Smooth muscle cell (in vitro differentiated cells): ENCODE data around the gene MX2. TPM values are rescaled to one million over a fixed set of nuclear protein-coding genes. Genes with fewer than 3 reads are reported as not detected.

Experiments
- DNase-seq: peaks from one replicate; lab custom pipeline; 2025; ENCODE audit not compliant: unreplicated experiment; lab: John Stamatoyannopoulos, UW
- H2AFZ ChIP-seq: fragments of 200-600 bp; sonication (generic); 2 replicates; pipeline ENCODE4 v1.6.0; 2016; ENCODE audit warnings: antibody characterized with exemption, low read depth, mild to moderate bottlenecking
- H3F3A ChIP-seq: fragments of 200-600 bp; sonication (generic); 2 replicates; pipeline ENCODE4 v1.6.0; 2017; ENCODE audit warnings: antibody characterized with exemption, low read depth
- H3K27ac ChIP-seq: fragments of 200-600 bp; sonication (generic); 2 replicates; pipeline ENCODE4 v1.5.1; 2016; ENCODE audit warnings: low read depth, mild to moderate bottlenecking
- H3K27me3 ChIP-seq: fragments of 200-600 bp; sonication (generic); 2 replicates; pipeline ENCODE4 v1.6.1; 2016; ENCODE audit warnings: low read depth, mild to moderate bottlenecking
- H3K36me3 ChIP-seq: fragments of 200-600 bp; sonication (generic); 2 replicates; pipeline ENCODE4 v1.5.1; 2016; ENCODE audit warnings: low read depth
- H3K4me1 ChIP-seq: fragments of 200-600 bp; sonication (generic); 2 replicates; pipeline ENCODE4 v1.5.1; 2016; ENCODE audit warnings: low read depth
- H3K4me2 ChIP-seq: fragments of 200-600 bp; sonication (generic); 2 replicates; pipeline ENCODE4 v1.6.0; 2016; ENCODE audit warnings: mild to moderate bottlenecking
- H3K4me3 ChIP-seq: fragments of 200-600 bp; sonication (generic); 2 replicates; pipeline ENCODE4 v1.5.1; 2016; ENCODE audit warnings: mild to moderate bottlenecking
- H3K79me2 ChIP-seq: fragments of 200-600 bp; sonication (generic); 2 replicates; pipeline ENCODE4 v1.6.0; 2016; ENCODE audit warnings: low read depth, mild to moderate bottlenecking
- H3K9ac ChIP-seq: fragments of 200-600 bp; sonication (generic); 2 replicates; pipeline ENCODE4 v1.6.0; 2016; ENCODE audit warnings: low read depth
- H3K9me3 ChIP-seq: fragments of 200-600 bp; sonication (generic); replicated peaks from 2 replicates; pipeline ENCODE4 v1.5.1; 2016; ENCODE audit warnings: low read depth
- H4K20me1 ChIP-seq: fragments of 200-600 bp; sonication (generic); 2 replicates; pipeline ENCODE4 v1.6.0; 2016; ENCODE audit warnings: low read depth
- CTCF ChIP-seq: fragments of 200-600 bp; sonication (generic); IDR thresholded peaks from 2 replicates; pipeline ENCODE4 v1.5.1; 2017; ENCODE audit warnings: borderline replicate concordance, mild to moderate bottlenecking, antibody characterized with exemption; ENCODE audit not compliant: insufficient read depth, poor library complexity, severe bottlenecking
- WGBS: methylation state at CpG from one replicate; pipeline ENCODE4 v1.1.7; 2016; ENCODE audit warnings: low lambda C conversion rate; 5-methylcytosine and 5-hydroxymethylcytosine counted together
- polyA plus RNA-seq: library from polyadenylated mRNA; unstranded; fragments of >200 nt; fragmentation: Nextera tagmentation; extraction: Ambion mirVana; gene quantifications from 2 replicates; pipeline ENCODE4 v1.2.1, GENCODE V29; 2016
- total RNA-seq: library from RNA; depleted of rRNA; stranded (reverse); fragments of >200 nt; gene quantifications from 2 replicates; pipeline ENCODE4 v1.2.3, GENCODE V29; 2014

MX2 gene
- total and polyA plus RNA-seq, 2 experiments from 2014 or later = 2.5 to 3.1 TPM

DNA sequence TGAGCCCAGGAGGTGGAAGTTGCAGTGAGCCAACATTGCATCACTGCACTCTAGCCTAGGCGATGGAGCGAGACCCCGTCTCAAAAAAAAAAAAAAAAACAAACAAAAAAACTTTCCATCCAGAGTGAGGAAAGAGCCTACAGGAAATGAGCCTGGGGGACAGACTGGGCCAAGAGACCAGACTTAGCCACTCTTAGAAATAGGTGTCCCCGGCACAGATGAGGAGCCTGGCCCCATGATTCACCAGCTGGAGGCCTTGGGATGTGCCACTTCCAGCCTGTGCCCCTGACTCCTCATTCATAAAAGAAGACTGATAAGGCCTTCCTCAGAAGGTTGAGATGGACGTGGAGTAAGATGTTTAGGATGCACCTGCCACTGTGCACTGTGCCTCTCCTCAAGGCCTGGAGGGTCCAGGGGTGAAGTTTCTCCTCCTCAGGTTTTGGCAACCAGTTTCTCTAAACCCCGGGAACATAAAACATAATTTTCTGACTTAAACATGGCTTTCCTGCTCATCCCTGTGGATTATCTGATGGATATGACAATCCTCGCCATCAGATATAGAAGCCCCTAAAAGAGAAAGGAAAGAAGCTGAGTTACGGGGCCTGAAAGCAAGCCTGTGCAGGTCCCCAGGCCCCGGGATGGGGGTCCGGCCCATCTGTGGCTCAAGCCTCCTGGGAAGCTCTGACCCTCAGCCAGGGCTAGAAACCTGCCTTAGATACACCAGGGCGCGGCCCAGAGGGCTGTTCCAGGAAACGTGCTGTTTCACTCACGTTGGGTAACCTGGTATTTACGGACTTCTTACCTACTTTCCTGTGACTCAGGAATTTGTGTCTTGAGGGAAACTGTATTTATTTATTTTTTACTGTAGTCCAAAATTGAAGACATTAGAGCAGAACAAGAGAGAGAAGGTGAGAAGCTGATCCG, 90.2 kb downstream of the MX2 start:
- Histone ChIP-seq H3K79me2 (no peaks in the 10 kb centered on the region), H2AFZ (no peak overlapping the region), H3K9me3 (no peaks in the 10 kb centered on the region), H3K4me3 (no peak overlapping the region), H3K36me3 (no peaks in the 10 kb centered on the region), H3K27me3 (no peaks in the 10 kb centered on the region), H3F3A (no peaks in the 10 kb centered on the region), H3K9ac (no peak overlapping the region), H3K27ac (no peak overlapping the region), H4K20me1 (no peaks in the 10 kb centered on the region), H3K4me1 (no peaks in the 10 kb centered on the region), H3K4me2 (no peak overlapping the region)
- no peak for DNase-seq
- 88% methylated on average over 16 of the region's 16 CpGs for WGBS
- TF ChIP-seq CTCF = no peak

DNA sequence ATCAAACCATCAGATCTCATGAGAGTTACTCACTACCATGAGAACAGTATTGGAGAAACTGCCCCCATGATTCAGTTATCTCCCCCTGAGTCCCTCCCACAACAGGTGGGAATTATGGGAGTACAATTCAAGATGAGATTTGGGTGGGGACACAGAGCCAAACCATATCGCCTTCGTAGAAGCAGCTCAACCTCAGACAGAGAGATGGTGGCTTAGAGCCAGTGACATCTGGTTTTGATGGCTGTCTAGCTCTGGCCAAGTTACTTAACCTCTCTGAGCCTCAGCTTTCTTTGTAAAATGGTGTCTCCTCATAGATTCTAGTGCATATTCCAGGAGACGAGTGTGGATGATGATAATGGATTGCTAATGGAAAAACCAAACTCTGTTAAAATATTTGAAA, 91.4 kb downstream of the MX2 start:
- TF ChIP-seq CTCF = no peak
- H3K4me3 ChIP-seq = no peak overlapping the region
- no peaks in the 10 kb centered on the region for H3K36me3 ChIP-seq
- H3K27me3 ChIP-seq = no peaks in the 10 kb centered on the region
- H3K79me2 ChIP-seq = no peaks in the 10 kb centered on the region
- H3K4me1 ChIP-seq = no peaks in the 10 kb centered on the region
- H3K27ac ChIP-seq = no peak overlapping the region
- 92% methylated on average over 3 of the region's 3 CpGs for WGBS
- DNase-seq = no peak
- no peaks in the 10 kb centered on the region for H4K20me1 ChIP-seq
- no peak overlapping the region for H3K9ac ChIP-seq
- H3K4me2 ChIP-seq = no peak overlapping the region
- H3F3A ChIP-seq = no peaks in the 10 kb centered on the region
- H3K9me3 ChIP-seq = no peaks in the 10 kb centered on the region
- no peak overlapping the region for H2AFZ ChIP-seq

DNA sequence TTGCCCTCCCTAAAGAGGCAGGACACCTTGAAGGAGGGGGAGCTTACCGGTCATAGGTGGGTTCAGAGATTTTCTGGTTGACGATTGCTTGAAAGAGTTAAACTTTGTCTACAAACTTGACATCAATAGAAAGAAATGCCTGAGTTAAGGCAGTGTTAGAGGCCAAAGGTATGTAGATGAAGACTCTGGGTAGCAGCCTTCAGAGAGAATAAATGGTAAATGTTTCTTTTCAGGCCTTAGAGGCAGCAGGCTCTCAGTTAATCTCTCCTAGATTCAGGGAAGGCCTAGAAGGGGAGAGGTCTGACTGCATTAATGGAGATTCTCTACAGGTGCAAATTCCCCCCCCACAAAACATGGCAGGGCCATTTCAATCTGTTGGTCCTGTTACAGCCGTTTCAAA, 91.9 kb downstream of the MX2 start:
- no peaks in the 10 kb centered on the region for H3K79me2 ChIP-seq
- no peaks in the 10 kb centered on the region for H3K4me1 ChIP-seq
- WGBS = 76% methylated on average over 3 of the region's 3 CpGs
- no peak overlapping the region for H3K4me3 ChIP-seq
- H3F3A ChIP-seq = no peaks in the 10 kb centered on the region
- H3K27ac ChIP-seq = no peak overlapping the region
- H3K4me2 ChIP-seq = no peak overlapping the region
- TF ChIP-seq CTCF = no peak
- H3K9ac ChIP-seq = no peak overlapping the region
- H3K27me3 ChIP-seq = no peaks in the 10 kb centered on the region
- H3K36me3 ChIP-seq = no peaks in the 10 kb centered on the region
- H4K20me1 ChIP-seq = no peaks in the 10 kb centered on the region
- no peak for DNase-seq
- no peak overlapping the region for H2AFZ ChIP-seq
- no peaks in the 10 kb centered on the region for H3K9me3 ChIP-seq

DNA sequence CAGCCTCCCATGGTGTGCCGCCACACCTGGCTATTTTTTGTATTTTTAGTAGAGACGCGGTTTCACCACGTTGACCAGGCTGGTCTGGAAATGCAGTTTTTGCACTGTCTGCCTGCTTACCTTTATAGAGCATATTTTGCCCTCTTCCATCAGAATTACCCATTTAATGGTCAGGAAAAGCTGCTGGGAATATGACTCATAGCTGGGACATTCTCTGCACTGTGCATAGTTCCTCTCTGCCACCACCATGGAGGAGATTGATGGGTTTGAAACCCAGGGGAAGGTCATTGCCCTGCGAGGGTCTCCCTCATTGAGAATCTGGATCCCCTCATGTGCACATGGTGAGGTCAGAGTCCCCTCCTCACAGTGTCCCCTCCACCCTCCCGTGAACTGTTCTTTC, 96.3 kb downstream of the MX2 start:
- WGBS = 84% methylated on average over 6 of the region's 6 CpGs
- H2AFZ ChIP-seq = no peak overlapping the region
- H3K9ac ChIP-seq = no peak overlapping the region
- no peaks in the 10 kb centered on the region for H3K9me3 ChIP-seq
- no peaks in the 10 kb centered on the region for H3K36me3 ChIP-seq
- no peak overlapping the region for H3K4me3 ChIP-seq
- H3K27me3 ChIP-seq = no peaks in the 10 kb centered on the region
- no peaks in the 10 kb centered on the region for H4K20me1 ChIP-seq
- no peak for TF ChIP-seq CTCF
- no peak overlapping the region for H3K4me2 ChIP-seq
- no peak overlapping the region for H3K27ac ChIP-seq
- DNase-seq = no peak
- no peaks in the 10 kb centered on the region for H3F3A ChIP-seq
- no peaks in the 10 kb centered on the region for H3K4me1 ChIP-seq
- no peaks in the 10 kb centered on the region for H3K79me2 ChIP-seq
